GM15510 (cell line): ENCODE results near the gene MLLT3.

Experiments
- POLR2A ChIP-seq: IDR thresholded peaks from 3 replicates; pipeline ENCODE4 v1.6.1; 2011; ENCODE audit warnings: borderline replicate concordance; ENCODE audit not compliant: insufficient read length; ENCODE audit errors: extremely low read depth

Gene MLLT3

DNA sequence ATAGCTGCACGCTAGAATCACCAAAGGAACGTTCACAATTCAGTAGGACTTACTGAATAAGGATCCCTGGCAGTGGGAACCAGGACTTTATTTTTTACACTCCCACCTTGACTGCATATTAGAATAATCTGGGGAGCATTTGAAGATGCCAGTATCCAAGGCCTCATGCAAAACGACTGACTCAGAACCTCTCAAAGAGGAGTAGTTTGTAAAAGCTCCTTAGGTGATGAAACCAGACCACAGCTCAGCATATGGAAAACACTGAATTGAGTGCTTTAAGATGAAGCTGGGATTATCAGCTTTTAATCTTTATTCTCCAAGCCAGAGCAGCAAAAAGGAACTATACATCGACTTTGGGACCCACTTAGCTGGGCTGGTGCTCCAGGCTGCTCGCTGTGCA is 288.3 kb downstream of the MLLT3 start:
- no peak for TF ChIP-seq POLR2A

- TF ChIP-seq POLR2A, result no peak
These were observed 291.1 kb downstream of the MLLT3 start for GRCh38 chr9:20331095-20331685.

GRCh38 chr9:20330688-20331087 is 291.6 kb downstream of the MLLT3 start:
- TF ChIP-seq POLR2A, result no peak

DNA sequence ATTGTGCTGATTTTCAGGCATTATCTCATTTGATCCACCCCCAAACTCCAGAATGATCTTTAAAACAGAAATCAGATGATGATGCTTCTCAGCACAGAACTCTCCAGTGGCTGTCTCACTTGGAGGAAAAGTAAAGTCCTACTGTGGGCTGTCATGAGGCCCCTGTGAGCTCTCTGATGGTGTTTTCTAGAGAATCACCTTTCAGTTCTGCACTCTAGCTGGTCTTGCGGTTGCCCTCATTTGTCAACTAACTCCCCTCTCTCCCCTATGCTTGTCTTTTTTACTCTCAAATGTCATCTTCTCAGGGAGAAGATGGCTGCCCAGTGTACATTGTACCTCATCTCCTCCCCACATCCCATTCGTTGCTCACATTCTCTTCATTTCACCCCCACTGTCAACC is 295.8 kb downstream of the MLLT3 start:
- no peak for TF ChIP-seq POLR2A

DNA sequence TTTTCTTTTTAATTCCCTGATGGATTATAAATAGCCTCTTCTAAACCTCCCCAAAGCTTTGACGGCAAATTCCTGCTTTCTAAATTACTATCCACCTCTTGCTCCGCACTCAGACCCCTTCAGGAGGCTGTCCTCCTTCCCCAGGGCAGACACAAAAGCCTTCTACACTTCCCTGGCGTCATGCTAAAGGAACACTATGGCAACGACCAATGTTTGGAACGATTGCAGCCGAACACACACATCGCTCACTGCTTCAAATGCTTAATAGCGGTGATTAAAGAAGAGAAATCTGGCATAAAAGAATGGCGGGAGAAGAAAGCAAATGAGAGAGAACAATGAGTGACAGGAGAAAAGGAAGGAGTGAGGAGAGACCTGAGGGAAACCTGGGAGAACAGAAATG is 297.3 kb downstream of the MLLT3 start:
- TF ChIP-seq POLR2A, result no peak

DNA sequence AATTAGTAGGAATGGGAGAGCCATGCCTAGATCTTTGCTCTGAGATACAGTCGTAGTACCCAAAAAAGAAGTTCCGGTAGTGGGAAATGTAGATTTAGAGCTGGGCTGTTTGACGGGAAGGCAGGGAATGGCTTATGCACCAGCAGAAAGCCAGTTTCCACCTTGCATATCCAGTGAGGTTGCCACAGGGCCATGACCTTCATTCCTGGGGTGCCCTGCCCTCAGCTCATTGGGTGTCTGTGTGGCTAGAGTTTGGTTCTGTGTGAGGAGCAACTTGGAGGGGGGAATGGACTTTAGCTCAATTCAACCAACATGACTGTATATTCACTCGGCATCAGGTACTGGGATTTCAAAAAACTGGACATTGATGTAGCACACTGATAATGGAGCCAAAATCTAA is 300.1 kb downstream of the MLLT3 start:
- TF ChIP-seq POLR2A, result no peak

GRCh38 chr9:20321423-20322082 is 300.7 kb downstream of the MLLT3 start:
- no peak for TF ChIP-seq POLR2A

DNA sequence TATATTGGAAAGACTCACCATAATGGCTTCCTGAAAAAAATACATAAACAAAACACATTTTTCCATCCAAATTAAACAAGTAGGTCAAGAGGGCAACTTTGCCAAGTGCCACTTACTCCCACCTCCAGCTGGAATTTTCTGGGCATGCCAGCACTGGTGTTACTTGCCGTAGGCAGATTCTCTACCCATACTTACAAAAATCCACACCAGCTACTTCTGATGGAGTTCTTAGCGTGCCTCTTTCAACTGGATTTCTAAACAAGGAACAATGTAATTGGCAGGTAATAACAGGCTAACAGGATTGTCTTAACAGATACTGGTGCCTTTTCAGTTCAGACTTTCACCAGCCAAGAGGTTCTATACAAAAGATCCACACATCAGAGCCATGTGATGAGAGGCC is 301.4 kb downstream of the MLLT3 start:
- no peak for TF ChIP-seq POLR2A

DNA sequence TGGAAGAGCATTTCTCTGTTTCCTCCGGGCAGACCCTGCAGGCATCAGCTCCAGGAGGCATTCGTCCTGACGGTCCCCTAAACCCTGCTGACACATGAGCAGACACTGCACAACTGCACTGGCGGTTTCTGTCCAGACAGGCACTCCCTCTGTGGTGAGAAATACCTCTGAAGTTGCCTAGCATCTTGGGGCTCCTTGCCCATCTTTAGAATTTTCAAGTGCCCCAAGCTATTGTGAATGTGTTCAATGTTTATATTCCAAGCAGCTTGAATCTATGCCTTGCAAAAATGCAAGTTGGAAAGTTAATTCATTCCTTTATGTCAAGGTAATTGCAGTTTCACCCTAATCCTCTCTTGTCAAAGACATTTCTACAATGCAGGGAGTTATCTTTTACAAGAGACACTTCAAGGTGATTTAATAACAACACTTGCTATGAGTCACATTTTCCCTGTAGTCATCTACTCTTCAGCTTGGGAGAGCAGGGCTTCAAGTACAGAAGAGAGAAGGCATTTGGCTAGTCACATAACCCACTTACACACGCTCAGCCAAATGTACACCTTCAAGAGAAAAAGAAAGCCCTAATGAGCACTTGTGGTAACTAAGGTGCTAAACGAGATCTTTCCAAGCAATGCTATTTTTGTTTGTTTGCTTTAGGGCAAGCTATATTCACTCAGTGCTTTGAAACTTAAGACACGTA is 302.5 kb downstream of the MLLT3 start:
- no peak for TF ChIP-seq POLR2A

- TF ChIP-seq POLR2A, result no peak
These were observed 303.1 kb downstream of the MLLT3 start for GRCh38 chr9:20319241-20319640.

- TF ChIP-seq POLR2A, result no peak
These were observed 304.6 kb downstream of the MLLT3 start for GRCh38 chr9:20317701-20318100.

DNA sequence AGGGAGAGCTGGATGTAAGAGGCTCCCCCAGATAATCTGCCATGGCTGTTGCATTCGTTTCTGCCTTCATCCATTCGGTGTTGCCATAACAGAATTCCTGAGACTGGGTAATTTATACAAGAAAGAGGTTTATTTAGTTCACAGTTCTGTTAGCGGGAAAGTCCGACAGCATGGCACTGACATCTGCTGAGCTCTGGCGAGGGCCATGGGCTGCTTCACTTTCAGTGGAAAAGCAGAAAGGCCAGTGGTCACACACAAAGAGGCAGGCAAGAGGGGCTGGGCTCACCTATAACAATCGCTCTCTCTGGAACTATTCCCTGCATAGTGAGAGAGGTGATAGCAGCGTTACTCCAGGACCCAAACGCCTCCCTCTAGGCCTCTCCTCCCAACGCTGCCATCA is 305.9 kb downstream of the MLLT3 start:
- no peak for TF ChIP-seq POLR2A

- TF ChIP-seq POLR2A, result no peak
These were observed 306.6 kb downstream of the MLLT3 start for GRCh38 chr9:20315677-20316076.

GRCh38 chr9:20314981-20315380 is 307.3 kb downstream of the MLLT3 start:
- no peak for TF ChIP-seq POLR2A

DNA sequence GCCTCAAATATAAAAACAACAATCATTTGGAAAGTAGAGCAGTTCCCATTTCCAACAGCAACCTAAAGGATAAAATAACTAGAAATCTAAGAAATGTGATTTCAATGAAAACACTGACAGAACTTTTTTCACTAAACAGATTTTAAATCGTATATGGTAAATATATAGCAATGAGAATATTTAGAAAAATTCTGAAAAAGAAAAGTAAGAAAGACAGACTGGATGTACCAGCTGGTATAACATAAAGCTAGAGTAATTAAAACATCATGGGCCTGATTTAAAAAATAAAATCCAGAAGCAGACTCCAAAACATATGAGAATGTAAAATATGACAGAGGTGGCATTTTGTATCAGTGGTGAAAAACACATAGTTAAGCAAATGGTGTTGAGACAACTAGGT is 308.9 kb downstream of the MLLT3 start:
- no peak for TF ChIP-seq POLR2A

GRCh38 chr9:20312732-20313131 is 309.6 kb downstream of the MLLT3 start:
- TF ChIP-seq POLR2A, result no peak
